Liver (tissue), 9 donors: ENCODE measurements around the gene TIMM17B. TPM values are rescaled to one million over a fixed set of nuclear protein-coding genes. Genes with fewer than 3 reads are reported as not detected.

Experiments
- DNase-seq: peaks from one replicate; pipeline ENCODE4 v3.0.0-alpha.2; 2017; ENCODE audit warnings: low spot score
- H3K27ac ChIP-seq, 2 donors: one replicate each; pipeline ENCODE4 v1.7.0; 2013; ENCODE audit warnings: inconsistent platforms in 2 of 2, low read length in 2 of 2, control low read depth in 1 of 2, low read depth in 1 of 2, mild to moderate bottlenecking in 1 of 2
- H3K27me3 ChIP-seq, 4 donors: one replicate each; pipeline versions ENCODE4 v1.6.1 to v1.7.0; 2013; ENCODE audit warnings: low read length in 3 of 4, inconsistent platforms in 1 of 4, mild to moderate bottlenecking in 1 of 4, moderate library complexity in 1 of 4; ENCODE audit not compliant: control insufficient read depth in 4 of 4, insufficient read depth in 4 of 4
- H3K36me3 ChIP-seq, 4 donors: one replicate each; pipeline versions ENCODE4 v1.6.1 to v1.7.0; 2013; ENCODE audit warnings: low read length in 3 of 4, mild to moderate bottlenecking in 3 of 4, low read depth in 1 of 4, moderate library complexity in 1 of 4; ENCODE audit not compliant: control insufficient read depth in 4 of 4, insufficient read depth in 3 of 4
- H3K4me1 ChIP-seq, 4 donors: one replicate each; pipeline versions ENCODE4 v1.6.1 to v1.7.0; 2013; ENCODE audit warnings: low read length in 3 of 4, mild to moderate bottlenecking in 3 of 4, moderate library complexity in 1 of 4; ENCODE audit not compliant: control insufficient read depth in 4 of 4, insufficient read depth in 4 of 4
- H3K4me3 ChIP-seq, 3 donors: one replicate each; pipeline versions ENCODE4 v1.6.1 to v1.7.0; 2013; ENCODE audit warnings: low read length in 3 of 3, control low read depth in 1 of 3, low read depth in 1 of 3, mild to moderate bottlenecking in 1 of 3
- H3K9ac ChIP-seq, 2 donors: one replicate each; pipeline ENCODE4 v1.7.0; 2013; ENCODE audit warnings: low read length in 2 of 2, mild to moderate bottlenecking in 2 of 2, moderate library complexity in 2 of 2, control low read depth in 1 of 2, low read depth in 1 of 2
- H3K9me3 ChIP-seq, 4 donors: one replicate each; pipeline versions ENCODE4 v1.6.1 to v1.7.0; 2013; ENCODE audit warnings: low read length in 3 of 4; ENCODE audit not compliant: control insufficient read depth in 4 of 4
- EGR1 ChIP-seq, 2 donors: IDR thresholded peaks; 2 replicates each; pipeline ENCODE4 v1.6.1; 2016 to 2018; ENCODE audit warnings: antibody characterized with exemption in 2 of 2, low read depth in 2 of 2
- FOXA1 ChIP-seq: IDR thresholded peaks from 2 replicates; pipeline ENCODE4 v1.6.1; 2016; ENCODE audit warnings: antibody characterized with exemption
- FOXA2 ChIP-seq: IDR thresholded peaks from 2 replicates; pipeline ENCODE4 v1.6.1; 2016; ENCODE audit warnings: antibody characterized with exemption
- GABPA ChIP-seq, 2 donors: IDR thresholded peaks in 1 of 2; conservative IDR thresholded peaks in 1 of 2; 2 replicates each; pipeline ENCODE4 v1.6.1; 2016; ENCODE audit warnings: antibody characterized with exemption in 2 of 2, mild to moderate bottlenecking in 1 of 2, moderate library complexity in 1 of 2
- HNF4A ChIP-seq, 2 donors: conservative IDR thresholded peaks; 2 replicates each; pipeline ENCODE4 v1.6.1; 2016; ENCODE audit warnings: antibody characterized with exemption in 2 of 2, mild to moderate bottlenecking in 2 of 2
- HNF4G ChIP-seq: IDR thresholded peaks from 2 replicates; pipeline ENCODE4 v1.6.1; 2016; ENCODE audit warnings: antibody characterized with exemption
- JUND ChIP-seq, 2 donors: IDR thresholded peaks; 2 replicates each; pipeline ENCODE4 v1.6.1; 2016; ENCODE audit warnings: antibody characterized with exemption in 2 of 2
- NR2F2 ChIP-seq: IDR thresholded peaks from 2 replicates; pipeline ENCODE4 v1.6.1; 2016; ENCODE audit warnings: antibody characterized with exemption
- RAD21 ChIP-seq, 2 donors: IDR thresholded peaks; 2 replicates each; pipeline ENCODE4 v1.6.1; 2016; ENCODE audit warnings: antibody characterized with exemption in 2 of 2, mild to moderate bottlenecking in 2 of 2
- RXRA ChIP-seq, 2 donors: IDR thresholded peaks; 2 replicates each; pipeline ENCODE4 v1.6.1; 2017 to 2018; ENCODE audit warnings: antibody characterized with exemption in 2 of 2, mild to moderate bottlenecking in 1 of 2
- SP1 ChIP-seq: IDR thresholded peaks from 2 replicates; pipeline ENCODE4 v1.6.1; 2018; ENCODE audit warnings: antibody characterized with exemption, mild to moderate bottlenecking
- TAF1 ChIP-seq: conservative IDR thresholded peaks from 2 replicates; pipeline ENCODE4 v1.6.1; 2016; ENCODE audit warnings: antibody characterized with exemption, mild to moderate bottlenecking
- YY1 ChIP-seq: IDR thresholded peaks from 2 replicates; pipeline ENCODE4 v1.6.1; 2016; ENCODE audit warnings: antibody characterized with exemption, mild to moderate bottlenecking
- WGBS: extraction: QIAGEN DNeasy Blood & Tissue Kit; methylation state at CpG from one replicate; pipeline ENCODE4 v1.1.7; 2013; 5-methylcytosine and 5-hydroxymethylcytosine counted together
- polyA plus RNA-seq, 2 donors: library from polyadenylated mRNA; stranded (reverse) in 1 of 2; unstranded in 1 of 2; fragments of 200-250 nt in 1 of 2; fragments of >200 nt in 1 of 2; fragmentation: Nextera tagmentation in 1 of 2; extraction: Ambion mirVana in 1 of 2; gene quantifications; one replicate each; pipeline versions ENCODE4 v1.2.1 to v1.2.3, GENCODE V29; 2013 to 2015
- total RNA-seq, 2 donors: library from RNA; depleted of rRNA; stranded (reverse); fragments of >200 nt; gene quantifications; one replicate each; pipeline ENCODE4 v1.2.3, GENCODE V29; 2014
- TF ChIP-seq, protein P1 (sequence below): IDR thresholded peaks from 2 replicates; pipeline ENCODE4 v1.6.1; 2016; ENCODE audit warnings: antibody characterized with exemption
- TF ChIP-seq, protein P2 (sequence below): IDR thresholded peaks from 2 replicates; pipeline ENCODE4 v1.6.1; 2016; ENCODE audit warnings: antibody characterized with exemption
- TF ChIP-seq, protein P3 (sequence below): fragments of 150-350 bp; IDR thresholded peaks from 2 replicates; pipeline ENCODE4 v1.5.1; 2017; ENCODE audit warnings: improper control_type of control experiment, low read depth, low read length; ENCODE audit not compliant: missing input control
- TF ChIP-seq, protein P4 (sequence below): IDR thresholded peaks from 2 replicates; pipeline ENCODE4 v1.6.1; 2016; ENCODE audit warnings: antibody characterized with exemption, mild to moderate bottlenecking
- TF ChIP-seq, protein P5 (sequence below): IDR thresholded peaks from 2 replicates; pipeline ENCODE4 v1.6.1; 2016; ENCODE audit warnings: antibody characterized with exemption
- donor health status: healthy.
- donor health status: healthy.
- donor health status: healthy.
- donor health status: healthy.
- donor health status: healthy.

TIMM17B gene
- total and polyA plus RNA-seq, 4 donors: 22.8 to 53.1 (median 30.0) TPM

DNA sequence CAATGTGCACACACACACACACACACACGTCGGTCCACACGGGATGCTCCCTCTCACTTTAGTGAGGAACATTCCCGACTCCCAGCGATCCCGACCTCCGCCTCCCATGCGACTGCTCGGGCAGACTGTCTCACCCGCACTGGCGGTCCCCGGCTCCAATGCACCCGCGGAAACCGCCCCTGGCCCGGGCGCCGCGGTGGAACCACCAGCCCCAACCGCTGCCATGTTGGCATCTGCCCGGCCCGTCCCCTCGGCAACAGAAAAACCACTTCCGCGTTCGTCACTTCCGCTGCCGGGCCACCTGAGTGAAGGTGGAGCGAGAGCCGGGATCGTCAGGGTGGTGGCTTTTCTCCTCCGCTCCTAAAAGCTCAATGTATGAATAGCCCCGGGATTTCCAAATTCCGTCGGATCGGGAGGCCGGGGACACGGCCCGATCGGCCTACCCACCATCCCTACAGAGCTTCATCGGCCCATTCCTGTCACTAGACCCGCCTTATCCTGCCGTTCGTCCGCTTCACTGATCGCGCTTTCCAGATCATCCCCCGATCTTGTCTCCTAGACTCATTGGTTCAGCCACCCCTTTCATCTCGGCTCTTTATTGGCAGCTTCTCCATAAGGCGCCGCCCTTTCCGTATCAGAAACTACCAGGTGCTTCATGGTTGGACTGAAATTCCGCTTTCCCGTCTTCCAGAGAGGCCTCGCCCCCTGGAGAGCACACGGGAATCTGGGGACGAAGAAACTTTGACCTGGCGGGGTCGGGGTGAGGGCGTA lies 14.0 kb upstream of the TIMM17B start, which contains the start of gene SLC35A2 (continued):
- TF ChIP-seq SP1 (peak; percentile 73), FOXA1 (no peak), YY1 (peak; percentile 80), EGR1 (IDR thresholded peaks at IDR 0.05; ENCODE audit: low read depth in 2 of 2) (no peak)
- TF ChIP-seq, protein P1, sequence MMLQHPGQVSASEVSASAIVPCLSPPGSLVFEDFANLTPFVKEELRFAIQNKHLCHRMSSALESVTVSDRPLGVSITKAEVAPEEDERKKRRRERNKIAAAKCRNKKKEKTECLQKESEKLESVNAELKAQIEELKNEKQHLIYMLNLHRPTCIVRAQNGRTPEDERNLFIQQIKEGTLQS: no peak

DNA sequence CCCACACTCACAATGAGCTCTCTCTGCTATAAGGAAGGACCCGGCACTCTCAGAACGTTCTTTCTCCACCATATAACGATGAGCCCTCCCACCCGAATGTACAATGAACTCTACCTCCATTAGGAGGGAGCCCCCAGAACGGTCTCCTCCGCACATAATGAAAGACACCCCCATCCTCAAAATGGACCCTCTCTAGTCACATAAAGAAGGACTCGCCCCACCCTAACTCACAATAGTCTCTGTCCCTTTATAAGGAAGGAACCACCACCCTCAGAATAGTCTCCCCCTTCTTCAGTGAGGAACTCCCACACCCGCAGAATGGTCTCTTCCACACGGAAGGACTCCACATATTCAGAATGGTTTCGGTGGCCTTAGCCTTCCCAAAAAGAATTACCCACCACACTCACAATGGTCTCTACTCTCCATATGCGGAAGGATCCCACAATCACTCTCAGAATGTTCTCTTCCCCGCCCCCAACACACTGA lies 13.4 kb upstream of the TIMM17B start:
- no peaks in the 10 kb centered on the region for H3K9me3 ChIP-seq
- H3K4me3 ChIP-seq: peak overlapping the region; percentile 73 to 82 (median 81)
- peaks cover 4 to 19% (median 13%) of the 10 kb centered on the region in 4 donors for H3K4me1 ChIP-seq
- no peak for DNase-seq
- 2% methylated on average over 12 of the region's 12 CpGs for WGBS
- TF ChIP-seq GABPA (IDR thresholded peaks at IDR 0.05 in 1 of 2, conservative IDR thresholded peaks at IDR 0.05 in 1 of 2) (no peak), RXRA (IDR thresholded peaks at IDR 0.05) (no peak), TAF1 (no peak), FOXA2 (no peak), JUND (IDR thresholded peaks at IDR 0.05) (no peak), SP1 (no peak), RAD21 (IDR thresholded peaks at IDR 0.05) (no peak), NR2F2 (no peak), YY1 (no peak), HNF4A (conservative IDR thresholded peaks at IDR 0.05) (no peak), FOXA1 (no peak), EGR1 (IDR thresholded peaks at IDR 0.05; ENCODE audit: low read depth in 2 of 2) (no peak), HNF4G (no peak)
- TF ChIP-seq, protein P1: no peak
- TF ChIP-seq, protein P2, sequence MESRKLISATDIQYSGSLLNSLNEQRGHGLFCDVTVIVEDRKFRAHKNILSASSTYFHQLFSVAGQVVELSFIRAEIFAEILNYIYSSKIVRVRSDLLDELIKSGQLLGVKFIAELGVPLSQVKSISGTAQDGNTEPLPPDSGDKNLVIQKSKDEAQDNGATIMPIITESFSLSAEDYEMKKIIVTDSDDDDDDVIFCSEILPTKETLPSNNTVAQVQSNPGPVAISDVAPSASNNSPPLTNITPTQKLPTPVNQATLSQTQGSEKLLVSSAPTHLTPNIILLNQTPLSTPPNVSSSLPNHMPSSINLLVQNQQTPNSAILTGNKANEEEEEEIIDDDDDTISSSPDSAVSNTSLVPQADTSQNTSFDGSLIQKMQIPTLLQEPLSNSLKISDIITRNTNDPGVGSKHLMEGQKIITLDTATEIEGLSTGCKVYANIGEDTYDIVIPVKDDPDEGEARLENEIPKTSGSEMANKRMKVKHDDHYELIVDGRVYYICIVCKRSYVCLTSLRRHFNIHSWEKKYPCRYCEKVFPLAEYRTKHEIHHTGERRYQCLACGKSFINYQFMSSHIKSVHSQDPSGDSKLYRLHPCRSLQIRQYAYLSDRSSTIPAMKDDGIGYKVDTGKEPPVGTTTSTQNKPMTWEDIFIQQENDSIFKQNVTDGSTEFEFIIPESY: no peak
- TF ChIP-seq, protein P3, sequence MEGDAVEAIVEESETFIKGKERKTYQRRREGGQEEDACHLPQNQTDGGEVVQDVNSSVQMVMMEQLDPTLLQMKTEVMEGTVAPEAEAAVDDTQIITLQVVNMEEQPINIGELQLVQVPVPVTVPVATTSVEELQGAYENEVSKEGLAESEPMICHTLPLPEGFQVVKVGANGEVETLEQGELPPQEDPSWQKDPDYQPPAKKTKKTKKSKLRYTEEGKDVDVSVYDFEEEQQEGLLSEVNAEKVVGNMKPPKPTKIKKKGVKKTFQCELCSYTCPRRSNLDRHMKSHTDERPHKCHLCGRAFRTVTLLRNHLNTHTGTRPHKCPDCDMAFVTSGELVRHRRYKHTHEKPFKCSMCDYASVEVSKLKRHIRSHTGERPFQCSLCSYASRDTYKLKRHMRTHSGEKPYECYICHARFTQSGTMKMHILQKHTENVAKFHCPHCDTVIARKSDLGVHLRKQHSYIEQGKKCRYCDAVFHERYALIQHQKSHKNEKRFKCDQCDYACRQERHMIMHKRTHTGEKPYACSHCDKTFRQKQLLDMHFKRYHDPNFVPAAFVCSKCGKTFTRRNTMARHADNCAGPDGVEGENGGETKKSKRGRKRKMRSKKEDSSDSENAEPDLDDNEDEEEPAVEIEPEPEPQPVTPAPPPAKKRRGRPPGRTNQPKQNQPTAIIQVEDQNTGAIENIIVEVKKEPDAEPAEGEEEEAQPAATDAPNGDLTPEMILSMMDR: no peak
- TF ChIP-seq, protein P4, sequence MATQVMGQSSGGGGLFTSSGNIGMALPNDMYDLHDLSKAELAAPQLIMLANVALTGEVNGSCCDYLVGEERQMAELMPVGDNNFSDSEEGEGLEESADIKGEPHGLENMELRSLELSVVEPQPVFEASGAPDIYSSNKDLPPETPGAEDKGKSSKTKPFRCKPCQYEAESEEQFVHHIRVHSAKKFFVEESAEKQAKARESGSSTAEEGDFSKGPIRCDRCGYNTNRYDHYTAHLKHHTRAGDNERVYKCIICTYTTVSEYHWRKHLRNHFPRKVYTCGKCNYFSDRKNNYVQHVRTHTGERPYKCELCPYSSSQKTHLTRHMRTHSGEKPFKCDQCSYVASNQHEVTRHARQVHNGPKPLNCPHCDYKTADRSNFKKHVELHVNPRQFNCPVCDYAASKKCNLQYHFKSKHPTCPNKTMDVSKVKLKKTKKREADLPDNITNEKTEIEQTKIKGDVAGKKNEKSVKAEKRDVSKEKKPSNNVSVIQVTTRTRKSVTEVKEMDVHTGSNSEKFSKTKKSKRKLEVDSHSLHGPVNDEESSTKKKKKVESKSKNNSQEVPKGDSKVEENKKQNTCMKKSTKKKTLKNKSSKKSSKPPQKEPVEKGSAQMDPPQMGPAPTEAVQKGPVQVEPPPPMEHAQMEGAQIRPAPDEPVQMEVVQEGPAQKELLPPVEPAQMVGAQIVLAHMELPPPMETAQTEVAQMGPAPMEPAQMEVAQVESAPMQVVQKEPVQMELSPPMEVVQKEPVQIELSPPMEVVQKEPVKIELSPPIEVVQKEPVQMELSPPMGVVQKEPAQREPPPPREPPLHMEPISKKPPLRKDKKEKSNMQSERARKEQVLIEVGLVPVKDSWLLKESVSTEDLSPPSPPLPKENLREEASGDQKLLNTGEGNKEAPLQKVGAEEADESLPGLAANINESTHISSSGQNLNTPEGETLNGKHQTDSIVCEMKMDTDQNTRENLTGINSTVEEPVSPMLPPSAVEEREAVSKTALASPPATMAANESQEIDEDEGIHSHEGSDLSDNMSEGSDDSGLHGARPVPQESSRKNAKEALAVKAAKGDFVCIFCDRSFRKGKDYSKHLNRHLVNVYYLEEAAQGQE: no peak
- TF ChIP-seq, protein P5, sequence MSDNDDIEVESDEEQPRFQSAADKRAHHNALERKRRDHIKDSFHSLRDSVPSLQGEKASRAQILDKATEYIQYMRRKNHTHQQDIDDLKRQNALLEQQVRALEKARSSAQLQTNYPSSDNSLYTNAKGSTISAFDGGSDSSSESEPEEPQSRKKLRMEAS: no peak
- peak overlapping the region in 1 of 2 donors; percentile 32 for H3K9ac ChIP-seq
- H3K27me3 ChIP-seq: no peaks in the 10 kb centered on the region
- H3K27ac ChIP-seq: peak overlapping the region; percentile 72 to 74
- peaks cover 0 to 9% (median 5%) of the 10 kb centered on the region in 4 donors for H3K36me3 ChIP-seq
